ENCODE data around the gene RAE1. TPM values are rescaled to one million over a fixed set of nuclear protein-coding genes. Genes with fewer than 3 reads are reported as not detected.
A peak's percentile ranks its signal among the peaks of the same experiment; 100 is the strongest.
"Not testable (repeated sequence)": the region's sequence is repeated elsewhere in the genome, so short reads cannot be mapped to it uniquely, and the experiment has no call there.

RAE1 gene
- total RNA-seq, 1 donor from 2014 or later, result 46.5 TPM

DNA sequence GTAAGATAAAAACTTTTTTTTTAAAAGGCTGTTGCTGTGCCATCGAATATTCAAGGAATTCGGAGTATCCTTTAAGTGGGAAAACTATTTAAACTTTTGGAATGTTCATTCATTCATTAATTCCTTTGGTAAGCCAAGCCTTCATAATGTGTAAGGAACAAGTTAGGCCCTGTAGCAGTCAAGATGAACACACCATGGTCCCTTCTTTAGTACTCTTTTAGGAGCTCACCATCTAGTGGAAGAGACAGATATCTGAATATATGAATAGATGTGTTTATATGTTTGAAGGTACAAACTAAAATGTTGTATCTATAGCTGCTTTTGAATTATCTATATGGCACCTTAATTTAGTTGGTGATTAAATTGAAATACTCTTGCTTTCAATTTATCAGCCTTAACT, 15.7 kb upstream of the RAE1 start:
- Mint-ChIP-seq H3K36me3 (no peaks in the 10 kb centered on the region), H3K4me3 (no peak overlapping the region), H3K27ac (no peak overlapping the region), H3K27me3 (peaks cover 9% of the 10 kb centered on the region), H3K9me3 (no peaks in the 10 kb centered on the region), H3K4me1 (ENCODE audit: unreplicated experiment) (peaks cover 4% of the 10 kb centered on the region)
- peak; percentile 58 for TF ChIP-seq CTCF (conservative IDR thresholded peaks at IDR 0.05)
- DNase-seq (ENCODE audit: extremely low spot score, unreplicated experiment), result no peak

DNA sequence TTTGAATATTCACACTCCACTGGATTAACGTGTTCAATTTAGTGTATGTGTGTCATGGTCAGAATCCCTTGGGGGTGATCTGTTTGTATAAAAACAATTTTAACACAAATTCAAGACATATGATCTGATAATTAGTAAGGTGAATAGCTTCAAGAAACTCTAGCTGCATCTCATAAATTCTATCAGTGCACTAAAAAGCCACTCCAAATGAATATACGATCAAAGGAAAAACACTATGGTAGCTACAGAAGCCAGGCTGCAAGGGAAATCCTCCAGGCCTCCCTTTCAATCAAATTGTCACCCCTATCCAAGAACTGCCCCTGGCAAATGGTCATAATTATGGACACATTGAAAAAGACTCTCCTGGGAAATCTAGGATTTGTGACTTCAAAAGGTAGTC, 9.4 kb upstream of the RAE1 start:
- H3K27ac Mint-ChIP-seq, result no peak overlapping the region
- peaks cover 17% of the 10 kb centered on the region for H3K4me1 Mint-ChIP-seq (ENCODE audit: unreplicated experiment)
- no peaks in the 10 kb centered on the region for H3K36me3 Mint-ChIP-seq
- no peaks in the 10 kb centered on the region for H3K9me3 Mint-ChIP-seq
- no peak for DNase-seq (ENCODE audit: extremely low spot score, unreplicated experiment)
- TF ChIP-seq CTCF (conservative IDR thresholded peaks at IDR 0.05), result no peak
- no peak overlapping the region for H3K4me3 Mint-ChIP-seq
- H3K27me3 Mint-ChIP-seq, result no peaks in the 10 kb centered on the region

GRCh38 chr20:57342829-57343228, 8.2 kb upstream of the RAE1 start:
- H3K9me3 Mint-ChIP-seq, result no peaks in the 10 kb centered on the region
- no peak for DNase-seq (ENCODE audit: extremely low spot score, unreplicated experiment)
- H3K36me3 Mint-ChIP-seq, result no peaks in the 10 kb centered on the region
- TF ChIP-seq CTCF (conservative IDR thresholded peaks at IDR 0.05), result no peak
- H3K4me1 Mint-ChIP-seq (ENCODE audit: unreplicated experiment), result peaks cover 17% of the 10 kb centered on the region
- no peak overlapping the region for H3K27ac Mint-ChIP-seq
- no peaks in the 10 kb centered on the region for H3K27me3 Mint-ChIP-seq
- no peak overlapping the region for H3K4me3 Mint-ChIP-seq

GRCh38 chr20:57346477-57346876, 4.6 kb upstream of the RAE1 start:
- no peak for DNase-seq (ENCODE audit: extremely low spot score, unreplicated experiment)
- Mint-ChIP-seq H3K27me3 (no peaks in the 10 kb centered on the region), H3K9me3 (no peaks in the 10 kb centered on the region), H3K4me3 (no peak overlapping the region), H3K36me3 (no peaks in the 10 kb centered on the region), H3K27ac (no peak overlapping the region), H3K4me1 (ENCODE audit: unreplicated experiment) (peaks cover 10% of the 10 kb centered on the region)
- peak; percentile 95 for TF ChIP-seq CTCF (conservative IDR thresholded peaks at IDR 0.05)

- Mint-ChIP-seq H3K36me3 (no peaks in the 10 kb centered on the region), H3K4me1 (ENCODE audit: unreplicated experiment) (peaks cover 8% of the 10 kb centered on the region), H3K27ac (no peak overlapping the region), H3K9me3 (no peaks in the 10 kb centered on the region), H3K27me3 (no peaks in the 10 kb centered on the region), H3K4me3 (no peak overlapping the region)
- DNase-seq (ENCODE audit: extremely low spot score, unreplicated experiment), result no peak
- no peak for TF ChIP-seq CTCF (conservative IDR thresholded peaks at IDR 0.05)
These were observed 3.7 kb upstream of the RAE1 start for GRCh38 chr20:57347393-57347792.

- Mint-ChIP-seq H3K4me3 (peak overlapping the region; percentile 40), H3K4me1 (ENCODE audit: unreplicated experiment) (peaks cover 14% of the 10 kb centered on the region)
- not testable (repeated sequence) for DNase-seq (ENCODE audit: extremely low spot score, unreplicated experiment); H3K9me3 Mint-ChIP-seq; H3K36me3 Mint-ChIP-seq; H3K27ac Mint-ChIP-seq; H3K27me3 Mint-ChIP-seq
These were observed 2.7 kb upstream of the RAE1 start for GRCh38 chr20:57348200-57348921.

GRCh38 chr20:57348922-57349574, 2.0 kb upstream of the RAE1 start:
- not testable (repeated sequence) for H3K27ac Mint-ChIP-seq; H3K36me3 Mint-ChIP-seq; DNase-seq (ENCODE audit: extremely low spot score, unreplicated experiment); H3K9me3 Mint-ChIP-seq; H3K27me3 Mint-ChIP-seq
- H3K4me3 Mint-ChIP-seq, result peak overlapping the region; percentile 25
- H3K4me1 Mint-ChIP-seq (ENCODE audit: unreplicated experiment), result peaks cover 16% of the 10 kb centered on the region

All from type B pancreatic cell (in vitro differentiated cells).